Tibial artery (tissue), 4 donors: ENCODE results near the gene SKAP1.
A peak's percentile ranks its signal among the peaks of the same experiment; 100 is the strongest.

Experiments
- DNase-seq, 2 donors: peaks; one replicate each; pipeline ENCODE4 v3.0.0-alpha.2; 2019
- H3K27ac ChIP-seq, 2 donors: fragments of 200-600 bp; sonication (generic) in 1 of 2; 1 replicate in 1 of 2; 2 replicates in 1 of 2; pipeline ENCODE4 v1.5.1; 2018 to 2019; ENCODE audit warnings: mild to moderate bottlenecking in 1 of 2
- H3K27me3 ChIP-seq, 2 donors: fragments of 200-600 bp; sonication (generic) in 1 of 2; one replicate each; pipeline versions ENCODE4 v1.5.1 to v1.6.0; 2016 to 2019
- H3K36me3 ChIP-seq, 3 donors: fragments of 200-600 bp; sonication (generic) in 2 of 3; one replicate each; pipeline ENCODE4 v1.5.1; 2016 to 2019; ENCODE audit warnings: mild to moderate bottlenecking in 2 of 3
- H3K4me1 ChIP-seq, 4 donors: fragments of 200-600 bp; sonication (generic) in 2 of 4; 1 replicate in 3 of 4; 2 replicates in 1 of 4; pipeline ENCODE4 v1.5.1; 2016 to 2019
- H3K4me3 ChIP-seq, 2 donors: fragments of 200-600 bp; sonication (generic) in 1 of 2; 1 replicate in 1 of 2; 2 replicates in 1 of 2; pipeline ENCODE4 v1.5.1; 2018 to 2019; ENCODE audit warnings: mild to moderate bottlenecking in 2 of 2
- H3K9me3 ChIP-seq, 3 donors: fragments of 200-600 bp; sonication (generic) in 1 of 3; one replicate each; pipeline ENCODE4 v1.5.1; 2016 to 2019
- CTCF ChIP-seq, 2 experiments: fragments of 200-600 bp in 1 of 2; fragments of 450-650 bp in 1 of 2; IDR thresholded peaks; one replicate each; pipeline ENCODE4 v1.5.1; 2017 to 2019; ENCODE audit warnings: antibody characterized with exemption in 2 of 2, mild to moderate bottlenecking in 1 of 2, moderate library complexity in 1 of 2
- intact Hi-C: fragments of 100-400 bp; cut with DNase I; formaldehyde crosslinking; loops from one replicate; pipeline ENCODE4 v1.15.0; 2023; ENCODE audit warnings: low total_unique reads

SKAP1 gene

GRCh38 chr17:48127371-48128051 lies 302.5 kb downstream of the SKAP1 start:
- DNase-seq: no peak

GRCh38 chr17:48126532-48126850 lies 303.5 kb downstream of the SKAP1 start:
- Histone ChIP-seq H3K4me1 (peaks cover 0 to 6% (median 0%) of the 10 kb centered on the region in 4 donors), H3K36me3 (peaks cover 17 to 47% (median 21%) of the 10 kb centered on the region in 3 donors), H3K4me3 (no peak overlapping the region), H3K27ac (no peak overlapping the region), H3K9me3 (no peaks in the 10 kb centered on the region), H3K27me3 (no peaks in the 10 kb centered on the region)
- peak in 1 of 2 donors; percentile 16 for DNase-seq
- intact Hi-C loops: no loop called here
- no peak for TF ChIP-seq CTCF (IDR thresholded peaks at IDR 0.05)

More at GRCh38 chr17:48127371-48128051, 302.5 kb downstream of the SKAP1 start:
- H3K9me3 ChIP-seq: no peaks in the 10 kb centered on the region
- no peaks in the 10 kb centered on the region for H3K27me3 ChIP-seq
- no peak for TF ChIP-seq CTCF (IDR thresholded peaks at IDR 0.05)
- no peak overlapping the region for H3K4me3 ChIP-seq
- intact Hi-C loops: no loop called here
- no peak overlapping the region for H3K27ac ChIP-seq
- peaks cover 8 to 37% (median 11%) of the 10 kb centered on the region in 3 donors for H3K36me3 ChIP-seq
- peaks cover 0 to 6% (median 0%) of the 10 kb centered on the region in 4 donors for H3K4me1 ChIP-seq

- no peaks in the 10 kb centered on the region for H3K27me3 ChIP-seq
- no peak overlapping the region for H3K27ac ChIP-seq
- intact Hi-C loops: no loop called here
- TF ChIP-seq CTCF (IDR thresholded peaks at IDR 0.05): no peak
- peaks cover 0 to 6% (median 0%) of the 10 kb centered on the region in 4 donors for H3K4me1 ChIP-seq
- no peaks in the 10 kb centered on the region for H3K9me3 ChIP-seq
- peak in 1 of 2 donors; percentile 5 for DNase-seq
- no peak overlapping the region for H3K4me3 ChIP-seq
- peaks cover 22 to 52% (median 26%) of the 10 kb centered on the region in 3 donors for H3K36me3 ChIP-seq
Measured at GRCh38 chr17:48125829-48126531, 304.0 kb downstream of the SKAP1 start.

GRCh38 chr17:48123776-48124388 lies 306.1 kb downstream of the SKAP1 start:
- Histone ChIP-seq H3K4me1 (peaks cover 0 to 6% (median 0%) of the 10 kb centered on the region in 4 donors), H3K9me3 (no peaks in the 10 kb centered on the region), H3K36me3 (peaks cover 38 to 67% (median 38%) of the 10 kb centered on the region in 3 donors), H3K27me3 (no peaks in the 10 kb centered on the region), H3K4me3 (no peak overlapping the region), H3K27ac (no peak overlapping the region)
- no peak for TF ChIP-seq CTCF (IDR thresholded peaks at IDR 0.05)
- intact Hi-C loops: no loop called here
- no peak for DNase-seq

GRCh38 chr17:48123111-48123510 lies 306.9 kb downstream of the SKAP1 start:
- Histone ChIP-seq H3K27me3 (no peaks in the 10 kb centered on the region), H3K9me3 (no peaks in the 10 kb centered on the region), H3K4me1 (peaks cover 0 to 6% (median 0%) of the 10 kb centered on the region in 4 donors), H3K27ac (no peak overlapping the region), H3K4me3 (no peak overlapping the region), H3K36me3 (peaks cover 45 to 75% (median 45%) of the 10 kb centered on the region in 3 donors)
- intact Hi-C loops: no loop called here
- no peak for TF ChIP-seq CTCF (IDR thresholded peaks at IDR 0.05)
- no peak for DNase-seq
